Osteoblast (primary cell): Measurements from ENCODE around the gene CCDC92. TPM values are rescaled to one million over a fixed set of nuclear protein-coding genes. Genes with fewer than 3 reads are reported as not detected.
A peak's percentile ranks its signal among the peaks of the same experiment; 100 is the strongest.

Experiments used
- DNase-seq: peaks from one replicate; pipeline ENCODE4 v3.0.0; 2011; ENCODE audit warnings: low spot score, mixed read lengths; ENCODE audit not compliant: insufficient read length; ENCODE audit errors: missing footprints
- H2AFZ ChIP-seq: 2 replicates; pipeline ENCODE4 v1.6.0; 2011; ENCODE audit warnings: mild to moderate bottlenecking, low read length
- H3K27ac ChIP-seq: 2 replicates; pipeline ENCODE4 v1.5.1; 2011; ENCODE audit warnings: mild to moderate bottlenecking, low read depth, low read length, moderate library complexity
- H3K27me3 ChIP-seq: 2 replicates; pipeline ENCODE4 v1.6.0; 2012; ENCODE audit warnings: mild to moderate bottlenecking, control low read depth, inconsistent platforms, low read length, moderate library complexity; ENCODE audit not compliant: insufficient read depth
- H3K36me3 ChIP-seq: 2 replicates; pipeline ENCODE4 v1.5.1; 2011; ENCODE audit warnings: mild to moderate bottlenecking, low read length, control low read depth, moderate library complexity; ENCODE audit not compliant: insufficient read depth
- H3K4me1 ChIP-seq: 2 replicates; pipeline ENCODE4 v1.5.1; 2011; ENCODE audit warnings: mild to moderate bottlenecking, low read length, control low read depth, moderate library complexity; ENCODE audit not compliant: insufficient read depth
- H3K4me2 ChIP-seq: 2 replicates; pipeline ENCODE4 v1.6.0; 2011; ENCODE audit warnings: mild to moderate bottlenecking, low read length; ENCODE audit not compliant: insufficient read depth
- H3K4me3 ChIP-seq: fragments of 200-600 bp; sonication (generic); 3 replicates; pipeline ENCODE4 v1.5.1; 2012; ENCODE audit warnings: mild to moderate bottlenecking, low read length, inconsistent platforms; ENCODE audit not compliant: insufficient read depth
- H3K79me2 ChIP-seq: 2 replicates; pipeline ENCODE4 v1.6.0; 2012; ENCODE audit warnings: mild to moderate bottlenecking, low read length, control low read depth, inconsistent platforms; ENCODE audit not compliant: insufficient read depth
- H3K9me3 ChIP-seq: 2 replicates; pipeline ENCODE4 v1.5.1; 2011; ENCODE audit warnings: low read depth, low read length, control low read depth
- H4K20me1 ChIP-seq: 2 replicates; pipeline ENCODE4 v1.6.0; 2012; ENCODE audit warnings: mild to moderate bottlenecking, low read length, control low read depth; ENCODE audit not compliant: insufficient read depth
- CTCF ChIP-seq: IDR thresholded peaks from 2 replicates; pipeline ENCODE4 v1.5.1; 2011; ENCODE audit warnings: mild to moderate bottlenecking, low read depth, low read length, moderate library complexity; ENCODE audit errors: extremely low read depth
- total RNA-seq: library from RNA; depleted of rRNA; stranded (reverse); fragments of >200 nt; gene quantifications from 2 replicates; pipeline ENCODE4 v1.2.3, GENCODE V29; 2012

Gene CCDC92
- total RNA-seq, 1 donor = 25.7 TPM

- Histone ChIP-seq H3K4me2 (no peak overlapping the region), H3K36me3 (peaks cover 23% of the 10 kb centered on the region), H2AFZ (no peak overlapping the region), H3K27me3 (no peaks in the 10 kb centered on the region), H3K4me3 (no peak overlapping the region), H4K20me1 (peaks cover 26% of the 10 kb centered on the region), H3K9me3 (no peaks in the 10 kb centered on the region), H3K4me1 (peaks cover 32% of the 10 kb centered on the region), H3K27ac (no peak overlapping the region), H3K79me2 (peaks cover 47% of the 10 kb centered on the region)
- DNase-seq = no peak
- TF ChIP-seq CTCF = no peak
These were observed 25.3 kb upstream of the CCDC92 start for GRCh38 chr12:123997908-123998307.

- H3K4me3 ChIP-seq = no peak overlapping the region
- no peak for TF ChIP-seq CTCF
- no peaks in the 10 kb centered on the region for H3K9me3 ChIP-seq
- peaks cover 38% of the 10 kb centered on the region for H3K4me1 ChIP-seq
- peaks cover 24% of the 10 kb centered on the region for H4K20me1 ChIP-seq
- H2AFZ ChIP-seq = no peak overlapping the region
- peaks cover 24% of the 10 kb centered on the region for H3K36me3 ChIP-seq
- no peaks in the 10 kb centered on the region for H3K27me3 ChIP-seq
- peaks cover 49% of the 10 kb centered on the region for H3K79me2 ChIP-seq
- no peak overlapping the region for H3K27ac ChIP-seq
- no peak for DNase-seq
- H3K4me2 ChIP-seq = no peak overlapping the region
These were observed 24.6 kb upstream of the CCDC92 start for GRCh38 chr12:123997033-123997822.

GRCh38 chr12:123996581-123996980, 23.9 kb upstream of the CCDC92 start:
- TF ChIP-seq CTCF = no peak
- H3K36me3 ChIP-seq = peaks cover 20% of the 10 kb centered on the region
- peaks cover 45% of the 10 kb centered on the region for H3K4me1 ChIP-seq
- no peak overlapping the region for H2AFZ ChIP-seq
- H3K27ac ChIP-seq = no peak overlapping the region
- peaks cover 25% of the 10 kb centered on the region for H4K20me1 ChIP-seq
- H3K27me3 ChIP-seq = no peaks in the 10 kb centered on the region
- no peak overlapping the region for H3K4me3 ChIP-seq
- no peak for DNase-seq
- H3K9me3 ChIP-seq = no peaks in the 10 kb centered on the region
- H3K4me2 ChIP-seq = no peak overlapping the region
- peaks cover 44% of the 10 kb centered on the region for H3K79me2 ChIP-seq

GRCh38 chr12:123995023-123995748, 22.6 kb upstream of the CCDC92 start:
- H3K27ac ChIP-seq = peak overlapping the region; percentile 42
- peaks cover 27% of the 10 kb centered on the region for H4K20me1 ChIP-seq
- no peaks in the 10 kb centered on the region for H3K27me3 ChIP-seq
- no peak for TF ChIP-seq CTCF
- H3K36me3 ChIP-seq = peaks cover 10% of the 10 kb centered on the region
- peaks cover 59% of the 10 kb centered on the region for H3K4me1 ChIP-seq
- no peak overlapping the region for H2AFZ ChIP-seq
- H3K4me2 ChIP-seq = peak overlapping the region; percentile 39
- H3K79me2 ChIP-seq = peaks cover 31% of the 10 kb centered on the region
- peak; percentile 70 for DNase-seq
- no peaks in the 10 kb centered on the region for H3K9me3 ChIP-seq
- no peak overlapping the region for H3K4me3 ChIP-seq
